IPS-NIHi7 (cell line): ENCODE data around the gene ADAMTS18.
"Not testable (repeated sequence)": the region's sequence is repeated elsewhere in the genome, so short reads cannot be mapped to it uniquely, and the experiment has no call there.

Experiments used
- DNase-seq: peaks from one replicate; pipeline ENCODE4 v3.0.0; 2012; ENCODE audit warnings: mixed read lengths; ENCODE audit errors: extremely low spot score

ADAMTS18 gene

GRCh38 chr16:77288222-77288621 is 146.6 kb downstream of the ADAMTS18 start:
- no peak for DNase-seq

- DNase-seq: no peak
Observed at GRCh38 chr16:77285676-77286075, 149.2 kb downstream of the ADAMTS18 start.

GRCh38 chr16:77282345-77282744 is 152.5 kb downstream of the ADAMTS18 start:
- DNase-seq: no peak

- not testable (repeated sequence) for DNase-seq
Observed at GRCh38 chr16:77279316-77279715, 155.5 kb downstream of the ADAMTS18 start.

GRCh38 chr16:77277571-77277970 is 157.3 kb downstream of the ADAMTS18 start:
- DNase-seq: no peak

GRCh38 chr16:77277141-77277540 is 157.7 kb downstream of the ADAMTS18 start:
- DNase-seq: no peak

- DNase-seq: no peak
Observed at GRCh38 chr16:77276661-77277060, 158.2 kb downstream of the ADAMTS18 start.

GRCh38 chr16:77275303-77275702 is 159.5 kb downstream of the ADAMTS18 start:
- DNase-seq: not testable (repeated sequence)

- peak; percentile 16 for DNase-seq
Observed at GRCh38 chr16:77273815-77274214, 161.0 kb downstream of the ADAMTS18 start.

GRCh38 chr16:77271532-77272426 is 163.1 kb downstream of the ADAMTS18 start:
- DNase-seq: no peak

GRCh38 chr16:77266185-77266584 is 168.6 kb downstream of the ADAMTS18 start:
- DNase-seq: not testable (repeated sequence)

GRCh38 chr16:77262971-77263370 is 171.9 kb downstream of the ADAMTS18 start:
- no peak for DNase-seq

GRCh38 chr16:77250400-77250799 is 184.4 kb downstream of the ADAMTS18 start:
- DNase-seq: no peak

- no peak for DNase-seq
Observed at GRCh38 chr16:77246150-77246549, 188.7 kb downstream of the ADAMTS18 start.

- DNase-seq: not testable (repeated sequence)
Observed at GRCh38 chr16:77242471-77242870, 192.4 kb downstream of the ADAMTS18 start.

- DNase-seq: no peak
Observed at GRCh38 chr16:77238593-77238992, 196.2 kb downstream of the ADAMTS18 start.

- DNase-seq: peak; percentile 91
Observed at GRCh38 chr16:77236063-77236511, 198.7 kb downstream of the ADAMTS18 start.

- no peak for DNase-seq
Observed at GRCh38 chr16:77234611-77235010, 200.2 kb downstream of the ADAMTS18 start.

GRCh38 chr16:77233799-77234519 is 200.9 kb downstream of the ADAMTS18 start:
- DNase-seq: no peak
